ENCODE measurements around the gene LEP.
"Not testable (repeated sequence)": the region's sequence is repeated elsewhere in the genome, so short reads cannot be mapped to it uniquely, and the experiment has no call there.

The LEP gene

DNA sequence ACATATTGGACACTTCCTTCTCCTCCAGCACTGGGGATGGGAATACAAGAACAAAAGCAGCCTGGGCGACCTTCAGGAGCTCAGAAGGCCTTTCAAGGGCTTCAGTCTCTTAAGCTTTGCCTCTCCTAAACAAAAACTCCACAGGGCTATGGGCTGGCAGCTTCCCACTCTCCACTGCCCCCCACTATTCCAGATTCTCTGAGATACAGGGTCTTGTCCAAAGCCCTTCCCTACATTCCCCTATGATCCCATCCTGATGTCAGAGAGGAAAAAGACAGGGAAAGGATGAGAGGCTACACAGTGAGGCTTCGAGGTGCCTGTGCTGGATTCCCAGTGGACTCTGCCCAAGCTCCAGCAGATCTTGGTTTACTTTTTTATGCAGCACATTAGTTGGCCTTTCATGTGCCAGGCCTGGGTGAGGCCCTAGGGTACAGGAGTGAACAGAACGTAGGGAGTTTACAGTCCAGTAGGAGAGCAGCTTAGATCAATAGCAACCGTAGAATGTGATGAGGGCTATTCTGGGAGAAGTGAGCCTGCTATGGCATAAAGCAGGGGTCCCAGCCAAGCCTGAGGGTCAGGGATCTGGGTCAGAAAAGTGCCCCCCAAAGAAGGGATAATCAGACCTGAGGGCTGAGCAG, 33.3 kb downstream of the LEP start:
- FAIRE-seq (no peak), DNase-seq (ENCODE audit: insufficient read length, low spot score) (no peak)
- no peak for TF ChIP-seq CTCF (IDR thresholded peaks at IDR 0.05; ENCODE audit: insufficient read depth, missing control alignments)

DNA sequence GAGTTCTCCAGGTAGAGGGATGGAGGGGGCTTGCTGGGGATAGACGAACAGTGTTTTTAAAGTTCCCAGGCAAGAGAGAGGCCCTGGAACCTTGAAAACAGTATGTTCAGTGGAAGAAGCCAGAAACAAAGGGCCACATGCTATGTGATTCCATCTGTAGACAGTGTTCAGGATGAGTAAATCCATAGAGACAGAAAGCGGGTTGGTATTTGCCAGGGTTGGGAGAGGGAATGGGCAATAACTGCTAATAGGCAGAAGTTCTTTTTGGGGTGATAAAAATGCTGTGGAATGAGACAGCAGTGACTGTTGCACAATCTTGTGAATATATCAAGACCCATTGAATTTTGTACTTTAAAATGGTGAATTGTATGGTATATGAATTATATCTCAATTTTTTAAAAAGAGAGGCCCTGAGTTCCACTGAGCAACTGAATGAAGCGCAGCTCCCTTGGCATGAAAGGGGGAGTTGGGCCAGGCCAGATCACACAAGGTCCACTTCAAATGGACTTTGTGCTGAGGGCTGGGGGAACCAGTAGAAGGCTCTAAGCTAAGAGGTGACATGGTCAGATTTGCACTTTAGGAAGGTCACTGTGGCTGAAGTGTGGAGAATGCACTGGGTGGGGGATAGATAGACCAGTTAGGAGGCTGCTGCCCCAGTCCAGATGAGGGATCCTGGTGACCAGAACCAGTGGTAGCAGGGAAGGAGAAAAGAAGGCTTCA, 34.0 kb downstream of the LEP start:
- FAIRE-seq (no peak), DNase-seq (ENCODE audit: insufficient read length, low spot score) (no peak)
- TF ChIP-seq CTCF (IDR thresholded peaks at IDR 0.05; ENCODE audit: insufficient read depth, missing control alignments), result no peak

DNA sequence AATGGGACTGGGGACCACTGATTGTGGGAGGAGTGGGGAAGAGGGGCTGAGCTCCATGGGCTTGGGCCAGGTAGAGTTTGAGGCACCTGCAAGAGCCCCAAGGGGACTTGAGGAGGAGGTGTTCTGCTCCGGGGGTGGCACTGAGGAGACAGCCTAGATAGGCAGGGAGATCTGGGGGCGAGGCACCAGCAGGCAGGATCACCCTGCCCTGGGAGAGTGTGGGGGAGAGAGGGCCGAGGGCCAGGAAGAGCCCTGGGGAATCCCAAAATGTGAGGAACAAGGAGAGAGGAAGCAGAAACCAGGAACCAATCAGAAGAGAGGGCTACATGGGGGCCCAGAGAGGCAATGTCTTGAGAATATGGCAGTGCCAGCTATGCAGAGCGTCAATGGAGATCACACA, 34.6 kb downstream of the LEP start:
- FAIRE-seq (no peak), DNase-seq (ENCODE audit: insufficient read length, low spot score) (no peak)
- TF ChIP-seq CTCF (IDR thresholded peaks at IDR 0.05; ENCODE audit: insufficient read depth, missing control alignments), result no peak

DNA sequence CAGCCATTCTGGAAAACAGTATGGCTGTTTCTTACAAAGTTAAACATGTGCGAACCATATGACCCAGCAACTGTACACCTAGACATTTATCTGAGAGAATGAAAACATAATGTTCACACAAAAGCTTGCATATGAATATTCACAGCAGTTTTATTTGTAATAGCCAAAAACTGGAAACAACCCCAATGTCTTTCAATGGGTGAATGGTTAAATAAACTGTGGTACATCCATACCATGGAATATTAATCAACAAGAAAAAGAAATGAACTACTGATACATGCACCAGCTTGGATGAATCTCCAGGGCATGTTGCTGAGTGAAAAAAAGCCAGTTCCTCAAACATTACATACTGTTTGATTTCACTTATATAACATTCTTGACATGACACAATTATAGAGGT, 37.3 kb downstream of the LEP start:
- no peak for DNase-seq (ENCODE audit: insufficient read length, low spot score)
- no peak for TF ChIP-seq CTCF (IDR thresholded peaks at IDR 0.05; ENCODE audit: insufficient read depth, missing control alignments)
- no peak for FAIRE-seq

DNA sequence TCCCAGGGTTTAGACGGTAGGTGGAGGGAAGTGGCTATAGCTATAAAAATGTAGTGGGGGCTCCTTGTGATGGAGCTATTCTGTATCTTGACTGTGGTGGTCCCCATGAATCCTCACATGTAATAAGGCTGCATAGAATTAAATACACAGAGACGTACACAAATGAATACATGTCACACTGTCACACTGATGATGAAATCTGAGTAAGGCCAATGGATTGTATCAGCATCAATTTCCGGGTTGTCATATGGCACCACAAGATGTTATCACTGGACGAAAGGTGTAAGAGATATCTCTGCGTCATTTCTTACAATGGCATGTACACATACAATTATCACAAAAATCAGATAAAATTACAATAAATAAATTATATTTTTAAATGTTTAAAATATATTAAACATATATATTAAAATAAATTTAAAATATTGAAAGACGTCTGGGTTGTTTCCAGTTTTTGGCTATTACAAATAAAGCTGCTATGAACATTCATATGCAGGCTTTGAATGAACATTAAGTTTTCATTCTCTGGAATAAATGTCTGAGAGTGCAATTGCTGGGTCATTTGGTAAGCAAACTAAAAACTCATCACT, 38.1 kb downstream of the LEP start:
- FAIRE-seq (no peak), DNase-seq (ENCODE audit: insufficient read length, low spot score) (no peak)
- TF ChIP-seq CTCF (IDR thresholded peaks at IDR 0.05; ENCODE audit: insufficient read depth, missing control alignments), result no peak

GRCh38 chr7:128280451-128280850, 39.4 kb downstream of the LEP start:
- not testable (repeated sequence) for DNase-seq (ENCODE audit: insufficient read length, low spot score); FAIRE-seq

DNA sequence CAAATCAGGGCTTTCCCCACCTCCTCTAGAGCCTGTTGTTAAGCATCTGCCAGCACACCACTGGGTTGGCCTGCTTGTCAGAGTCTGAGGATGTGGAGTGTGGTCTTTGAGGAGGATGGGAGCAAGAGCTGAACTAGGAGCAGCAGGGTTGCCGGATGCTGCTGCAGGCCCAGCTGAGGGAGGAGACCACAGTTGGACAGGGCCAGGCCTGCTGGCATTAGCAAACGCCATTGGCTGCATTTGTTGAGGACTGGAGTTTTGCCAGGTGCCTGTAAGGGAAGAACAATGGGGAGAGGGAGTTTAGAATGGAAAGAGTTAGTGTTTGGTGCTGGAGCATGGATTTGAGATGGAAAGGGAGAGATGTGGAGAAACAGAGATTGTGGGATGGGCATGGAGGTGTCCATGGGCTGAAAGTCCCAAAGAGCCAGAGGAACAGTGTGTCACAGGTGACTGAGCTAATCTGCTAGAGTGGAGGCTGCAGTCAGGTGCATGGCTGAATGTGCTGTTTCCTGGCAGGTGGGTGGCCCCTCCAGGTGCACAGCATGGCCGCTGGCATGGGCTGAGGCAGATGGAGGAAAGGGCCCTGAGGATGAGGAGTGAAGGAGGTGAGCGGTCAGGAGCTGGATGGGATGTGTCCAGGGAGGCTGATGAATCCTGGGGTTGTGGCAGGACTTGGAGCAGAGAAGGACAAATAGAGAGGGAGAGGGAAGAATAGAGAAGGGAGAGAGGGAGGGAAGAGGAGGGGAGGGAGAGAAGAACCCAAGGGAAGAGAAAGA, 40.7 kb downstream of the LEP start:
- no peak for TF ChIP-seq CTCF (IDR thresholded peaks at IDR 0.05; ENCODE audit: insufficient read depth, missing control alignments)
- no peak for FAIRE-seq
- no peak for DNase-seq (ENCODE audit: insufficient read length, low spot score)

Measured in D721Med (cell line).